ENCODE measurements around the gene RAD52.
"Not testable (repeated sequence)": the region's sequence is repeated elsewhere in the genome, so short reads cannot be mapped to it uniquely, and the experiment has no call there.

The RAD52 gene

DNA sequence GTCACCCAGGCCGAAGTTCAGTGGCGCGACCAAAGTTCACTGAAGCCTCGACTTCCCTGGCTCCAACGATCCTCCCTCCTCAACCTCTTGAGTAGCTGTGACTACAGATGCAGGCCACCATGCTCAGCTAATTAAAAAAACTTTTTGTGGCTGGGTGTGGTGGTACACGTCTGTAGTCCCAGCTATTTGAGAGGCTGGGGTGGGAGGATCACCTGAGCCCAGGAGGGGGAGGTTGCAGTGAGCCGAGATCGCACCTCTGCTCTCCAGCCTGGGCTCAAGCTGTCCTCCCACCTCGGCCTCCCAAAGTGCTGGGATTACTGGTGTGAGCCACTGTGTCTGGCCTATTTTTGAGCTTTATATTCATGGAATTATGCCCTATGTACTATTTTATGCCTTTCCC lies 18.1 kb upstream of the RAD52 start:
- DNase-seq (ENCODE audit: low read depth), result no peak

DNA sequence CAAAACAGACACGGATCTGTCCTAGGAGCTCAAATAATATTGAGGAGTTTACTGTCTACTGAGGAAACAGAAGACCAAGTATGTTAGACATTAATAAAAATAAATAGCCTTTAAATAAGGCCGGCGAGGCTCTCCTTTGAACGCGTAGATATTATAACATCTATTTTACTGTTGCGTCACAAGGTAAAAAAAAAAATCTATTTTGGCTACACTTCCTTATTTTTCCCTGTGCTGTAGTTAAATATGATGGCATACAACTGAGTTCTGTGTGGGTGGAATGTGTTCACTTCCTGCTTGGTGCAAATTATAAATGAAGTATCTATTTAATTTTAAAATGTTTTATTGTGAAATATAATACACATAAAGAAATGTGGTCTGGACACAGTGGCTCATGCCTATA lies 17.2 kb upstream of the RAD52 start:
- DNase-seq (ENCODE audit: low read depth), result no peak

DNA sequence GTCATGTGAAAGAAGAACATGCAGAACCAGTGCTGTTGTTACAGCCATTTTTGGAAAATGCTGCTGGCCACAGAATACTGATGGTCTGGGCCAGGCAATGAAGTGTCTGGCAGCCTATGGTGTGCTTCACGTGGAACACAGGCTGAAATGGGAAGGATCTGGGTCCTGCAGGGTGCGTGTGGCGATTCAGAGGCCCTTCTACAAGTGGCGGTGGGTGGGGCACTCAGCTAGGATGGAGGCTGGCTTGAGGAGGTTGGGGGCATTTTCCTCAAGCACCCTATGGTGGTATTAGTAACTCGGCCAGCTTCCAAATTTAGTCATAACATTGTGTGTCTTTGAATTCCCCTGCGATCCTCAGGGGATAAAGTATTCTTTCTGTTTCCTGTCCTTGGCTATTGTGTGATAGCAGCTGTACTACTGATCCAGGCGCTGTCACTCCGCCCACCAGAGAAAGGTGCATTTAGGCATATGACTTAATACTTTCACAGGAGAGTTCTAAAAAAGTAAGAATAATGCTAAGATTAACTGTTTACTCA lies 9.2 kb upstream of the RAD52 start:
- no peak for DNase-seq (ENCODE audit: low read depth)

DNA sequence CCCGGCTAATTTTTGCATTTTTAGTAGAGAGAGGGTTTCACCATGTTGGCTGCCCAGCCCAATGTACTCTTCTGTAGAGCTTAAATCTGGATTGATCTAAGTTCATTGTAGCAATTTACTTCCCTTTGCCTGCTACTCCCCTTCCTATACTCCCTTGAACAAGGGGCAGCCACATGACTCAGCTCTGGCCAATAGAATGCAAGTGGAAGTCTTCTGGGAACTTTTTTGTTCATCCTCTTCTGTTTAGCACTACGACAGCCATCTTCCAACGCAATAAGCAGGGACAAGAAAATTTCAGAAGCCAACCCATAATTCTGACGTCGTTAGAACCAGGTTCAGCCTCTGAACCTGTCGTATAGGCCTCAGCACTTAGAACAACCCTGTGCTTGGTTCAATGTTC lies 6.4 kb upstream of the RAD52 start:
- DNase-seq (ENCODE audit: low read depth), result no peak

DNA sequence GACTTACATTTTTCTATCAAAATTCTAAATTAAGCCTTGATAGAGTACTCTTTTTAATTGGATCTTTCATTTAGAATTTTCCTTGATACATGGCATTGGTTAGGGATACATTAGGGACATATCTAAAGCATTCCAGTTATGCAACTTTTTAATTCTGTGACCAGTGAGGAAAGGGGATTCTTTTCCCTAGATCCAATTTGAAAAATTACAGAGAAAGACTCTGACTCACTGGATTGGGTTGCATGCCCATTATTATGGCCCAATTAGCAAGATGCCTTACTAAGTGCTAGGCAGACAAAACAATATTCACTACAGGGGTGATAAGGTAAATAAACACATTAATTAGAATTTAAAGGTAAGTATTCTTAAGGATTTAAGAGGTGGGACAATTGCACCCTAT lies 5.2 kb upstream of the RAD52 start:
- DNase-seq (ENCODE audit: low read depth), result no peak

GRCh38 chr12:953776-954175 lies 4.3 kb upstream of the RAD52 start:
- no peak for DNase-seq (ENCODE audit: low read depth)

DNA sequence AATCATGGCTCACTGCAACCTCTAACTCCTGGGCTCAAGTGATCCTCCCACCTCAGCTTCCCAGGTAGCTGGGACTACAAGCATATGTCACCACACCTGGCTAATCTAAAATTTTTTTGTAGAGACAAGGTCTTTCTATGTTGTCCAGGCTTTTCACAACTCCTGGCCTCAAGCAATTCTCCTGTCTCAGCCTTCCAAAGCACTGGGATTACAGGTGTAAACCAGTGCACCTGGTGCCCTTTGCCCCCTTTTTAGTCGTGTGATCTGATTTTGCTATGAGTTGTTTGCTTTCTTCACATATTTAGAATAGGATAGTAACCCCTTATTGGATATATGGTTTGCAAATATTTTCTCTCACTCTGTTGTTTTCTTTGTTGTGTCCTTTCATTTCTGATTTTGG lies 1.7 kb upstream of the RAD52 start:
- DNase-seq (ENCODE audit: low read depth), result no peak

DNA sequence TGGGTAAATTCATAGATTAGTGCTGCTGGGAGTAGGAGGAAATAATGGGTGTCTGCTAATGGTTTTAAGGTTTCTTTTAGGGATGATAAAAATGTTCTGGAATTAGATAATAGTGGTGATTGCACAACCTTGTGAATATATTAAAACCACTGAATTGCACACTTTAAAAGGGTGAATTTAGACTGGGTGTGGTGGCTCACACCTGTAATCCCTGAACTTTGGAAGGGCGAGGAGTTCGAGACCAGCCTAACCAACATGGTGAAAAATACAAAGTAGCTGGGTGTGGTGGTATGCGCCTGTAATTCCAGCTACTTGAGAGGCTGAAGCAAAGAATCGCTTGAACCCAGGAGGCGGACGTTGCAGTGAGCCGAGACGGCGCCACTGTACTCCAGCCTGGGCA lies 1.3 kb downstream of the RAD52 start:
- no peak for DNase-seq (ENCODE audit: low read depth)

DNA sequence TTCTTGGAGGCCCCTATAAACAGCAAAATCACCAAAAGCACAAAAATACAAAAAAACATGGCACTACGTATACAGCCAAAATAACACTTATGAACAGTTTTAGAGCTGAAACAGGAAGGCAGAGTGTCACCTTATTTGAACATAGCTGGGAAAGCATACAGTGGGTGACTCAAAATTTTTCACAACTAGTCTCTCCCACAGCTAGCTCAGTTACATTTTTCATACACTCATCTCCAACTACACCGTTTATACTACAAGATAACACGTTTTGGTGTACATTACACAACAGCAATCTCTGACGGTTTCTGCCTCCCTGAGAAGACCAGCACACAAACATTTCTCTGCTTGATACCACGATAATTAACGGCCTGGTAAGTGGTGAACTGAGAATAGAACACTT lies 2.9 kb downstream of the RAD52 start:
- DNase-seq (ENCODE audit: low read depth), result no peak

DNA sequence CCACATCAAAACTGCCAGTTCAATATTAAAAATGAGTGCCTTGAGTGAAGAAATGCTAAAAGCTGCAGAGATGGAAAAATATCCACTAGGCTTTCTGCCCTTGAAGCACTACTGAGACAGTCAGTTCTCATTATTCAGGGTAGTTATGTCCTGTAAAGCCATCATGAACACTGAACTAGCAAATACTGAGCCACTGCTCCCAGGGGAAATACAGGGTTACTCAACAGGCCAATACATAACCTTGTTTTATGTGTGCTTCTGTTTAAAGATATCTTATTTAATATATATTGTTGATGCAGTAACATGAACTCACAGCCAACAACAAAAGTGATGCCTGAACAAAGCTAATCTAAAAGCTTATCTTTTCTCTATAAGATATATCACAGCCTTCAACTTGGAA lies 3.3 kb downstream of the RAD52 start:
- no peak for DNase-seq (ENCODE audit: low read depth)

DNA sequence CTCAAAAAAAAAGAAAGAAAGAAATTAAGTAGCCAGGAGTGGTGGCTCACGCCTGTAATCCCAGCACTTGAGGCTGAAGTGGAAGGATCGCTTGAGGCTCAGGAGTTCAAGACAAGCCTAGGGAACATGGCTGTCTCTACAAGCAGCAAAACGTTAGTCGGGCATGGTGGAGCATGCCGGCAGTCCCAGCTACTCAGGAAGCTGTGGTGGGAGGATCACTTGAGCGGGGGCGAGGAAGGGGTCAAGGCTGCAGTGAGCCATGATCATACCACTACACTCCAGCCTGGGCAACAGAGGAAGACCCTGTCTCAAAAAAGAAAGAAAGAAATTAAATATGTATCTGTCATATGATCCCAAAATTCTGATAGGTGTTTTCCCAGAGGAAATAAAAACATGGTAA lies 5.3 kb downstream of the RAD52 start:
- DNase-seq (ENCODE audit: low read depth), result no peak

- DNase-seq (ENCODE audit: low read depth), result no peak
Measured at GRCh38 chr12:943051-943450, 6.4 kb downstream of the RAD52 start.

GRCh38 chr12:938810-939209 lies 10.7 kb downstream of the RAD52 start:
- no peak for DNase-seq (ENCODE audit: low read depth)

GRCh38 chr12:936377-937345 lies 12.8 kb downstream of the RAD52 start:
- no peak for DNase-seq (ENCODE audit: low read depth)

GRCh38 chr12:935891-936290 lies 13.6 kb downstream of the RAD52 start:
- not testable (repeated sequence) for DNase-seq (ENCODE audit: low read depth)

DNA sequence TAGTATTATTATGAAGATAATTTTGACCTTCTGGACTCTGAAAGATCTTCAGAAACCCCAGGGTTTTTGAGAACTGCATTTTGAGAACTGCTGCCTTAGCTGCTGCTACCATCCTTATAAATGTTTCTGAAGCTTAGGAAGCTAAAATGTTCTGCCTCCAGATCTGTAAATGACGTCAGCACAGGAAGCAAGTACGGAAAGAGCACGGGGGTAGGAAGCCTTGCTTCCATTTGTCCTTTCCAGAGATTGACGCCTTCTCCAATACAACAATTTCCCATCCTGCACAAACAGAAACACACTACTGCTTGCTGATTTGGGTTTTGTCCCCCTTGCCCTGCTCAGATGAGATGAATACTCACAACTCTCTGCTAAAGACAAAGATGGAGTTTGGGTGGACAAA lies 17.9 kb downstream of the RAD52 start:
- DNase-seq (ENCODE audit: low read depth), result no peak

- no peak for DNase-seq (ENCODE audit: low read depth)
Measured at GRCh38 chr12:931060-931459, 18.4 kb downstream of the RAD52 start.

DNA sequence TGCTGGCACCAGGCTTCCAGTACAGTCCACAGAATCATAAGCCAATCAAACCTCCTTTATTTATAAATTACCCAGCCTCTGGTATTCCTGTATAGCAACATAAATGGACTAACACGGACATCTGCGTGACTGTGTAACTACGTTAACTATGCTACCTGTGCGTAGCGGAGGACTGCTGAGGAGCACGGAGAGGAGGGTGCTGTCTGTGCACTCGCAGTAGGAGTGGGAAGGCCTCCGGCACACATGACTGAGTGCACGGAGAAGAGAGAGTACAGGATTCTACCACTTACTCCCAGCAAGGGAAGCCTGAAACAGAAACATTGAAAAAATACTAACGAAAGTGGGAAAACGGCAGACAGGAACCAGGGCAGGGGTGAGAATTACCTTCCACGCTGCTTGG lies 22.9 kb downstream of the RAD52 start:
- DNase-seq (ENCODE audit: low read depth), result no peak

- no peak for DNase-seq (ENCODE audit: low read depth)
Measured at GRCh38 chr12:922285-922684, 27.2 kb downstream of the RAD52 start.

GRCh38 chr12:920676-921075 lies 28.8 kb downstream of the RAD52 start:
- DNase-seq (ENCODE audit: low read depth), result no peak

GRCh38 chr12:916712-917445 lies 32.6 kb downstream of the RAD52 start:
- DNase-seq (ENCODE audit: low read depth), result no peak

- no peak for DNase-seq (ENCODE audit: low read depth)
Measured at GRCh38 chr12:916240-916639, 33.3 kb downstream of the RAD52 start.

DNA sequence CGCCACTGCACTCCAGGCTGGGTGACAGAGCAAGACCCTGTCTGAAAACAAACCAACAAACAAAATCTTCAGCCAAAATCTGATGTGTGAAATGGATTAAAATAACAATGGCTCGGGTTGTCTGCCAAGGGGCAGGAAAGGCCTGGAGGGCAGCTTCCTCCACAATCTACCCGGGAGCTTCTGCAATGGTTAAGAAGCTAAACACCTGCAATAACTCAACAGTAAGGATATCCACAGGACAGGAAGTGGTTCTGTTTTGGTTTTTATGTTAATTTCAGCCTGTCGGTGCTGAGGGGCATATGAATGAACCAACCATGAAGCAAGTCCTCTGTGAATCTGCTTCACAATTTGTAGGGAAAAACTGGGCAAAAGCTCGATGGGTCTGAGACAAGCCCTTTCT lies 34.4 kb downstream of the RAD52 start:
- no peak for DNase-seq (ENCODE audit: low read depth)

All from stimulated activated CD8-positive, alpha-beta memory T cell treated with anti-CD3 and anti-CD28 coated beads, Interleukin-12 subunit alpha, Interleukin-12 subunit beta, amount 100 ng/mL, for 1 hour (primary cell).